HL-60/S4 treated with retinoic acid at 250 ng/mL for 4 days and 3 days (cell line): ENCODE results near the gene IRAK1.

Experiments
- in situ Hi-C: fragments of 300-500 bp; cut with MboI; formaldehyde crosslinking; loops from 2 replicates; pipeline ENCODE4 v1.7.0; 2022; ENCODE audit warnings: low sequenced_read_pairs

The IRAK1 gene

GRCh38 chrX:153972368-153973126 is 47.2 kb downstream of the IRAK1 start, which contains the start of gene TMEM187:
Gene TMEM187, plus strand, starts transcription at chrX:153972754. Its CDS starts 9,309 bp downstream, at chrX:153982063.
- in situ Hi-C loops: no loop called here

DNA sequence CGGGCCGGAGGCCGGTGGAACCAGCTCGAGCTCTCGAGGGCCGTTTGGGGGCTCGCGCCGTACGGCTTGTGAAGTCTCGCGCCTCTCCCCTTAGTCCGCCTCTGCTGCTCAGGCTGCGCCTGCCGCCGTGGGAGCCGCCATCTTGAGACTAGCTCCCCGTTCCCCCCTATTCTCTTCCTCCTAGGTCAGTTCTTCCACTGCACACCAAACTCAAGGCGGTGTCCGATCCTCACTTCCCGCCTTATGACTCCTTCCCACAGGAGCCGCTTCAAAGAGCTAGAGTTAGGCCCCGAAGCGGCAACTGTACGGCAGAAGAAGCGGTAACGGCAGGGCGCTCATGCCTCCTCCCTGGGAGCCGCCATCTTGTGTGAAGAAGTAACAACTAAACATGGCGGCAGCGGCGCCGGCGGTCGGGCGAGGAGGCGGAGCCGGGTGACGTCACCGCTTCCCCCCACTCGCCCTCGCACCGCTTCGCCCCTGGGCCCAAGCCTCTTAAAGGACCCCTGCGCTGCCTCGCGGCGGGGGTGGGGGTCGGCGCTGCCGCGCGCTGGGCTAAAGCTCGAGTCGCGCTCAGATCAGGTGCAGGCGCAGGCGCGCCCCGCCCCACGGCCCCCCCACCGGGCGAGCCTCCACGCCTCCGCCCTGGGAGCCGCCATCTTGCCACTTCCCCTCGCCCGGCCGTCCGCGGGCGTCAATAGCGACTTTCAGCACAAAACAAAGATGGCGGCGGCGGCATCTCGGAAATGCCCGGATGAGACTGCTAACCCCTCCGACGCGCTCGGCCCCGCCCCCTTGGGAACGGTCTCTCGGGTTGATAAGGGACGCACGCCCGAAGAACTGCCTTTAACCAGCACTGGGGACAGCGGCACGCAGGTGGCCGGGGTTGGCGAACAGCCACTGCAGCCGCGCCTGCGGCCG is 48.0 kb downstream of the IRAK1 start, which contains the start of gene HCFC1:
TSS of gene HCFC1 (minus strand) at position 369 of the 918 bp plus-strand sequence. CDS start 978 bp downstream, outside the sequence.
- in situ Hi-C loops: no loop called here

- in situ Hi-C loops: no loop called here
Observed at GRCh38 chrX:153971124-153971449, 48.6 kb downstream of the IRAK1 start.

- in situ Hi-C loops: no loop called here
Observed at GRCh38 chrX:153970357-153971123, 49.2 kb downstream of the IRAK1 start.

DNA sequence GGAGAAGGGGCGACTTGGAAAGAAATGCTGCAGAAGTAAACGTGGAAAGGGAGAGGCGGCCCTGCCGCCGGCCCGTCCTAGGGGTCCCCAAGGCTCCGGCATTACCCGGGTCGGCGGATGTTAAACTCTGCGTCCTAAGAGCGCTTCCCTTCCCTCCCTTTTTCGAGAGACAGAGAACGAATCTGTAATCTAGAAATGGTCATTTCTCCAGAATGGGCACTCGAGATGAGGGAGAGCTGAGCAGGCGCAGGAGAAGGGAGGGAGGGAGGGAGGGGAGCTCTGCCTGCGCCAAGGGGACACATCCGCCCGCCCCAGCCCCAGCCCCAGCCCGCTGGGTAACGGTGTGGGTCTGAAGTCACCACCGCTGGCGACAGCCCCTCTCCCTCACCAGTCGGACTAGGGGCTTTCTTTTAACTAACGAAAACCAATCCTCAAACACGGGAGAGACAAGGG is 49.8 kb downstream of the IRAK1 start:
- in situ Hi-C loops: no loop called here

GRCh38 chrX:153969125-153969903 is 50.4 kb downstream of the IRAK1 start:
- in situ Hi-C loops: no loop called here

DNA sequence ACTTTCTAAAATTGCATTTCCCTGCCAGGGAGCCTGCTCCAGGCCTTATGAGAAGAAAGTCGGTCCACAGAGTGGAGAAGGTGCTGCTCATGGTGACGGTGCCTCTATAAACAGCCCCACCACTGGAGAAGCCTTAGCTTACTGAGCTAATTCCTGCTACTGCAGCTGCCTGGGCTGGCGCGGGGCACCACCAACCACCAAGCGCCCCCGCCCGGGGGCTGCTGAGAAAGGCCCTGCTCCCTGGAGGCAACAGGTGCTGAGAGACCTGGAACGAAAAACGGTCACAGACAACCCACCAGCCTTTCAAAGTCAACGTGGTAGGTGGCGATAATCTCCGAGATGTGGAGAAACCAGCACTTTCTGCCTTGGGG is 51.0 kb downstream of the IRAK1 start:
- in situ Hi-C loops: no loop called here

DNA sequence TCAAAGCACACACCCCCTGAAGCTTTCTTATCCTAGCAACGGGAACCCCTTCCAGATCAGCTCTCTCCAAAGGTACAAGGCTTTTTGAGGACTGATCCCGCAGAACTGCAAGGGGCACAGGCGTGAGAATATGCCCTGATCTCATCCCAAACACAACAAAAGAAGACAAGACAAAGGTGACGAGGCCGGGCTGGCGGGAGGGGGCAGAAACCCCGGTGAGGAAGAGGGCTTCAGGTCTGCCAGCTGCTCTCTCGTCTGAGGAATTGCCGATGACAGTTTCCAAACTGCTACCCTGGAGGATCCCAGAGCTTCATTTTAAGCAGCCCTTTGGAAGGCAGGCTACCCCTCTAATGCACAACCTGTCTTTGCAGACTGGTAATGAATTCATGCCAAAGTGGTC is 51.4 kb downstream of the IRAK1 start:
- in situ Hi-C loops: no loop called here

GRCh38 chrX:153967536-153968224 is 52.0 kb downstream of the IRAK1 start:
- in situ Hi-C loops: no loop called here

- in situ Hi-C loops: no loop called here
Observed at GRCh38 chrX:153966841-153967535, 52.7 kb downstream of the IRAK1 start.

DNA sequence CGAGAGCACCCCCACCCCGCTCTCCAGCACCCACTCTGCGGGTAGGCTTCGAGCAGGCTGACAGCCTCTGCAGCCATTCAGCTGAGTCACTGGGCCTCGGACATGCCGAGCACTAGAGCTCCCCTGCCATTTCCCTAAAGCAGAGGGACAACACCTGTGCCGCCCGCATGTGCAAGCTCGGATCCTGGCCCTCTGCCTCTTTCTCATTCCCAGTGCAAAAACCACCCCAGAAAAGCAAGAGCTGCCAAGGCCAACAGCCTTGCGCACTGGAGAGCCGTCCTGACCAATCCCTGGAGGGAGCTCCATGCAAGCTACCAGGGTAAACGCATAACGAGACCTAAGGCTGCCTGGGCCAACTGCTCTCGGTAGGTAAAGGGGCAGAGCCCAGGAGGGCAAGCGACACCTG is 53.4 kb downstream of the IRAK1 start:
- in situ Hi-C loops: no loop called here

DNA sequence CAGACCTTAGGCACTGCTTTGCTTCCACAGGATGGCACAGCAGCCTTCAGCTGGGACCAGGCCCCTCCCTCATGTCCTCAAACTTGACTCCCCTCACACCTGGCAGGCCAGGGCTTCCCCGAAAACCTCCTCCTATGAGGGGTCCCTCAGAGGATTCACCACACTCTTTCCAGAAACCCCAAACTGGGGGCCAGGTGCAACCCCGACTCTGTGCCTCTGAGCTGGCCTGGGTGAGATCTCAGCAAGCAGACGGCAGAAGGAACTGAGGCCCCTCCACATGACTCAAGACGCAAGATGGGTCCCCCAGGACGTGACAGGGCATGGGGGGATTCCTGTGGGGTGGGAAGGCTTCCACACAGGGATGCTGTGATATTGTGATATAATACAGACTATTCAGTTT is 54.3 kb downstream of the IRAK1 start:
- in situ Hi-C loops: no loop called here

GRCh38 chrX:153964105-153964504 is 55.6 kb downstream of the IRAK1 start:
- in situ Hi-C loops: no loop called here

DNA sequence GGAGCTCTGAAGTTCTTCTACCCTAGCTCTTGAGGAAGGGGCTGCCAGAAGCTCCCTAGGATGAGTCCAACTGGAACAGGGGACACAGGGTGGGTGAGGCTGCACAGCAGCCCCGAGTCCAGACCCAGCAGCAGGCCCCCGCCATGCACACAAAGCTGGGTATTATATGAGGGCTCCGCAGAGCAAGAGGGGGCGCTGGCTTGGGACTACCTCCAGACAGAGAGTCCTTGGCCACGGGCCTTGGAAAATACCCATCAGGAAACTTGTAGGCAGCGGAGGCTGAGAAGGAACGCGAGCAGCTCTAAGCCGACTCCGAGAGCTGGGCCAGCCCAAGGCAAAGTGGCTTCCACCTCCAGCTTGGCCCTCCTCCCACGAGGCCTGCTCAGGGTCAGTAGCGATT is 56.2 kb downstream of the IRAK1 start:
- in situ Hi-C loops: no loop called here

GRCh38 chrX:153961292-153961691 is 58.4 kb downstream of the IRAK1 start:
- in situ Hi-C loops: no loop called here

- in situ Hi-C loops: no loop called here
Observed at GRCh38 chrX:153960786-153961185, 58.9 kb downstream of the IRAK1 start.
